Measurements from ENCODE around the gene FBXO36.

- TF ChIP-seq, protein P1, sequence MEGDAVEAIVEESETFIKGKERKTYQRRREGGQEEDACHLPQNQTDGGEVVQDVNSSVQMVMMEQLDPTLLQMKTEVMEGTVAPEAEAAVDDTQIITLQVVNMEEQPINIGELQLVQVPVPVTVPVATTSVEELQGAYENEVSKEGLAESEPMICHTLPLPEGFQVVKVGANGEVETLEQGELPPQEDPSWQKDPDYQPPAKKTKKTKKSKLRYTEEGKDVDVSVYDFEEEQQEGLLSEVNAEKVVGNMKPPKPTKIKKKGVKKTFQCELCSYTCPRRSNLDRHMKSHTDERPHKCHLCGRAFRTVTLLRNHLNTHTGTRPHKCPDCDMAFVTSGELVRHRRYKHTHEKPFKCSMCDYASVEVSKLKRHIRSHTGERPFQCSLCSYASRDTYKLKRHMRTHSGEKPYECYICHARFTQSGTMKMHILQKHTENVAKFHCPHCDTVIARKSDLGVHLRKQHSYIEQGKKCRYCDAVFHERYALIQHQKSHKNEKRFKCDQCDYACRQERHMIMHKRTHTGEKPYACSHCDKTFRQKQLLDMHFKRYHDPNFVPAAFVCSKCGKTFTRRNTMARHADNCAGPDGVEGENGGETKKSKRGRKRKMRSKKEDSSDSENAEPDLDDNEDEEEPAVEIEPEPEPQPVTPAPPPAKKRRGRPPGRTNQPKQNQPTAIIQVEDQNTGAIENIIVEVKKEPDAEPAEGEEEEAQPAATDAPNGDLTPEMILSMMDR (conservative IDR thresholded peaks at IDR 0.05; ENCODE audit: low read depth, low read length), result no peak
- TF ChIP-seq CHD1 (IDR thresholded peaks at IDR 0.05; ENCODE audit: low read depth, low read length) (no peak), POLR2A (IDR thresholded peaks at IDR 0.05; ENCODE audit: low read depth, low read length) (no peak)
These were observed 8.1 kb upstream of the FBXO36 start for GRCh38 chr2:229914171-229914570.

Data from IMR-90 (cell line).